GM18517 (cell line): ENCODE measurements around the gene THOP1.

Experiments
- ATAC-seq: cut with Tn5 transposase; IDR thresholded peaks from one replicate; pipeline ENCODE4 v1.9.1; 2021; ENCODE audit warnings: mild to moderate bottlenecking, moderate library complexity; ENCODE audit not compliant: unreplicated experiment

THOP1 gene

GRCh38 chr19:2802826-2803225, 17.5 kb downstream of the THOP1 start:
- ATAC-seq, result no peak

- ATAC-seq, result no peak
Measured at GRCh38 chr19:2803486-2804155, 18.3 kb downstream of the THOP1 start.

GRCh38 chr19:2804156-2805004, 19.1 kb downstream of the THOP1 start:
- ATAC-seq, result no peak

- no peak for ATAC-seq
Measured at GRCh38 chr19:2805261-2805900, 20.1 kb downstream of the THOP1 start.

- no peak for ATAC-seq
Measured at GRCh38 chr19:2805991-2806649, 20.8 kb downstream of the THOP1 start.

- no peak for ATAC-seq
Measured at GRCh38 chr19:2806736-2807378, 21.6 kb downstream of the THOP1 start.

- ATAC-seq, result no peak
Measured at GRCh38 chr19:2807379-2808128, 22.3 kb downstream of the THOP1 start.

- ATAC-seq, result no peak
Measured at GRCh38 chr19:2808129-2808941, 23.0 kb downstream of the THOP1 start.

- ATAC-seq, result no peak
Measured at GRCh38 chr19:2809387-2810140, 24.3 kb downstream of the THOP1 start.

- ATAC-seq, result no peak
Measured at GRCh38 chr19:2810141-2811091, 25.1 kb downstream of the THOP1 start.

GRCh38 chr19:2811221-2811722, 26.0 kb downstream of the THOP1 start:
- ATAC-seq, result no peak

GRCh38 chr19:2811735-2812413, 26.6 kb downstream of the THOP1 start:
- no peak for ATAC-seq

- ATAC-seq, result no peak
Measured at GRCh38 chr19:2812414-2813234, 27.3 kb downstream of the THOP1 start.

GRCh38 chr19:2813235-2814160, 28.2 kb downstream of the THOP1 start:
- ATAC-seq, result no peak

GRCh38 chr19:2814426-2814825, 29.1 kb downstream of the THOP1 start:
- ATAC-seq, result no peak
